ENCODE results near the gene GPAM. TPM values are rescaled to one million over a fixed set of nuclear protein-coding genes. Genes with fewer than 3 reads are reported as not detected.

The GPAM gene
- total RNA-seq, 4 donors from 2014 or later = 2.4 to 4.4 (median 4.1) TPM

GRCh38 chr10:112215342-112215774, 31.8 kb upstream of the GPAM start:
- TF ChIP-seq CTCF (IDR thresholded peaks at IDR 0.05) = no peak
- TF ChIP-seq POLR2A (IDR thresholded peaks at IDR 0.05) = no peak
- Histone ChIP-seq H3K4me1 (no peaks in the 10 kb centered on the region), H3K4me3 (no peak overlapping the region), H3K9me3 (peaks cover 0 to 6% (median 0%) of the 10 kb centered on the region in 3 donors), H3K36me3 (no peaks in the 10 kb centered on the region), H3K27me3 (peaks cover 0 to 4% (median 0%) of the 10 kb centered on the region in 4 donors), H3K27ac (no peak overlapping the region)
- intact Hi-C loops (cut with DNase I) = no loop called here
- DNase-seq = no peak
- 53 to 70% methylated on average over 3 to 7 of the region's 8 CpGs for WGBS, 2 donors

- no peak overlapping the region for H3K27ac ChIP-seq
- H3K27me3 ChIP-seq = peaks cover 0 to 4% (median 0%) of the 10 kb centered on the region in 4 donors
- WGBS, 2 donors = 60 to 64% methylated on average over 8 of the region's 8 CpGs
- DNase-seq = no peak
- H3K4me3 ChIP-seq = no peak overlapping the region
- no peaks in the 10 kb centered on the region for H3K4me1 ChIP-seq
- no peaks in the 10 kb centered on the region for H3K36me3 ChIP-seq
- no peak for TF ChIP-seq CTCF (IDR thresholded peaks at IDR 0.05)
- no peak for TF ChIP-seq POLR2A (IDR thresholded peaks at IDR 0.05)
- no peaks in the 10 kb centered on the region for H3K9me3 ChIP-seq
- intact Hi-C loops (cut with DNase I) = no loop called here
These were observed 30.8 kb upstream of the GPAM start for GRCh38 chr10:112214298-112214926.

GRCh38 chr10:112213836-112214235, 30.3 kb upstream of the GPAM start:
- H3K4me3 ChIP-seq = no peak overlapping the region
- H3K9me3 ChIP-seq = no peaks in the 10 kb centered on the region
- WGBS, 2 donors = 56 to 57% methylated on average over 4 of the region's 4 CpGs
- TF ChIP-seq CTCF (IDR thresholded peaks at IDR 0.05) (no peak), POLR2A (IDR thresholded peaks at IDR 0.05) (no peak)
- no peaks in the 10 kb centered on the region for H3K36me3 ChIP-seq
- H3K4me1 ChIP-seq = no peaks in the 10 kb centered on the region
- intact Hi-C loops (cut with DNase I) = no loop called here
- no peak overlapping the region for H3K27ac ChIP-seq
- DNase-seq = no peak
- peaks cover 0 to 4% (median 0%) of the 10 kb centered on the region in 4 donors for H3K27me3 ChIP-seq

- TF ChIP-seq CTCF (IDR thresholded peaks at IDR 0.05) = no peak
- TF ChIP-seq POLR2A (IDR thresholded peaks at IDR 0.05) = no peak
- intact Hi-C loops (cut with DNase I) = no loop called here
- H3K27me3 ChIP-seq = peaks cover 0 to 4% (median 0%) of the 10 kb centered on the region in 4 donors
- H3K27ac ChIP-seq = no peak overlapping the region
- WGBS, 2 donors = 33 to 44% methylated on average over 3 of the region's 3 CpGs
- no peak for DNase-seq
- H3K36me3 ChIP-seq = no peaks in the 10 kb centered on the region
- no peaks in the 10 kb centered on the region for H3K4me1 ChIP-seq
- H3K4me3 ChIP-seq = no peak overlapping the region
- H3K9me3 ChIP-seq = no peaks in the 10 kb centered on the region
These were observed 29.7 kb upstream of the GPAM start for GRCh38 chr10:112213098-112213823.

- H3K9me3 ChIP-seq = no peaks in the 10 kb centered on the region
- DNase-seq = no peak
- no peak overlapping the region for H3K27ac ChIP-seq
- TF ChIP-seq POLR2A (IDR thresholded peaks at IDR 0.05) (no peak), CTCF (IDR thresholded peaks at IDR 0.05) (no peak)
- H3K4me1 ChIP-seq = no peaks in the 10 kb centered on the region
- WGBS, 2 donors = 82 to 100% methylated on average over 1 to 4 of the region's 4 CpGs
- intact Hi-C loops (cut with DNase I) = no loop called here
- H3K27me3 ChIP-seq = peaks cover 0 to 4% (median 0%) of the 10 kb centered on the region in 4 donors
- no peak overlapping the region for H3K4me3 ChIP-seq
- no peaks in the 10 kb centered on the region for H3K36me3 ChIP-seq
These were observed 27.1 kb upstream of the GPAM start for GRCh38 chr10:112210666-112211065.

Measured in esophagus squamous epithelium (tissue), 5 donors.